OCI-LY1 (cell line): Measurements from ENCODE around the gene MRPL52.

Source experiments
- H2AFZ ChIP-seq: fragments of 200-600 bp; sonication (generic), shearing (Covaris generic); 2 replicates; pipeline ENCODE4 v1.6.0; 2014; ENCODE audit warnings: antibody characterized with exemption, mild to moderate bottlenecking, low read length
- H3F3A ChIP-seq: fragments of 200-600 bp; sonication (generic), shearing (Covaris generic); 2 replicates; pipeline ENCODE4 v1.6.0; 2014; ENCODE audit warnings: mild to moderate bottlenecking, antibody characterized with exemption, low read length, moderate library complexity; ENCODE audit not compliant: insufficient read depth
- H3K27ac ChIP-seq: fragments of 200-600 bp; sonication (generic); 2 replicates; pipeline ENCODE4 v1.5.1; 2014; ENCODE audit warnings: low read length, mixed run types, mild to moderate bottlenecking, low read depth; ENCODE audit not compliant: poor library complexity, severe bottlenecking
- H3K27me3 ChIP-seq: fragments of 200-600 bp; sonication (generic); 2 replicates; pipeline ENCODE4 v1.6.0; 2014; ENCODE audit warnings: antibody characterized with exemption, mild to moderate bottlenecking, low read length, moderate library complexity; ENCODE audit not compliant: insufficient read depth
- H3K36me3 ChIP-seq: fragments of 200-600 bp; sonication (generic); 2 replicates; pipeline ENCODE4 v1.6.1; 2014; ENCODE audit warnings: mild to moderate bottlenecking, antibody characterized with exemption, low read length, moderate library complexity, mixed read lengths; ENCODE audit not compliant: insufficient read depth
- H3K4me1 ChIP-seq: fragments of 200-600 bp; sonication (generic); 2 replicates; pipeline ENCODE4 v1.5.1; 2014; ENCODE audit warnings: mild to moderate bottlenecking, low read length, moderate library complexity; ENCODE audit not compliant: insufficient read depth, severe bottlenecking
- H3K4me2 ChIP-seq: fragments of 200-600 bp; sonication (generic), shearing (Covaris generic); 2 replicates; pipeline ENCODE4 v1.6.1; 2014; ENCODE audit warnings: low read length
- H3K4me3 ChIP-seq: fragments of 200-600 bp; sonication (generic); 2 replicates; pipeline ENCODE4 v1.5.1; 2014; ENCODE audit warnings: low read length, low read depth, mild to moderate bottlenecking, mixed read lengths; ENCODE audit not compliant: poor library complexity, severe bottlenecking
- H3K79me2 ChIP-seq: fragments of 200-600 bp; shearing (Covaris generic); 2 replicates; pipeline ENCODE4 v1.6.1; 2016; ENCODE audit warnings: mixed run types, low read length, mixed read lengths; ENCODE audit not compliant: insufficient read depth
- H3K9ac ChIP-seq: fragments of 200-600 bp; sonication (generic), shearing (Covaris generic); 2 replicates; pipeline ENCODE4 v1.6.1; 2014; ENCODE audit warnings: mild to moderate bottlenecking, low read length, mixed read lengths
- H3K9me2 ChIP-seq: fragments of 200-600 bp; sonication (generic), shearing (Covaris generic); 2 replicates; pipeline ENCODE4 v1.6.1; 2014; ENCODE audit warnings: low read depth, mild to moderate bottlenecking, low read length, mixed read lengths
- H3K9me3 ChIP-seq: fragments of 200-600 bp; shearing (Covaris generic); 2 replicates; pipeline ENCODE4 v1.6.1; 2014; ENCODE audit warnings: low read length, mixed read lengths
- H4K20me1 ChIP-seq: fragments of 200-600 bp; sonication (generic), shearing (Covaris generic); 2 replicates; pipeline ENCODE4 v1.6.0; 2016; ENCODE audit warnings: mild to moderate bottlenecking, low read length; ENCODE audit not compliant: insufficient read depth
- CTCF ChIP-seq: fragments of 200-600 bp; sonication (generic), shearing (Covaris generic); IDR thresholded peaks from 2 replicates; pipeline ENCODE4 v1.5.1; 2017; ENCODE audit warnings: mild to moderate bottlenecking, antibody characterized with exemption, low read length, moderate library complexity, mixed read lengths
- EZH2 ChIP-seq: fragments of 200-600 bp; sonication (generic), shearing (Covaris generic); IDR thresholded peaks from 2 replicates; pipeline ENCODE4 v1.8.0; 2017; ENCODE audit warnings: borderline replicate concordance, mixed run types, mild to moderate bottlenecking, antibody characterized with exemption, low read length, moderate library complexity, mixed read lengths

The MRPL52 gene

GRCh38 chr14:22875003-22875747 lies 45.5 kb downstream of the MRPL52 start:
- Histone ChIP-seq H3K9me2 (no peaks in the 10 kb centered on the region), H2AFZ (no peak overlapping the region), H3F3A (no peaks in the 10 kb centered on the region), H3K27ac (no peak overlapping the region), H4K20me1 (no peaks in the 10 kb centered on the region), H3K79me2 (no peaks in the 10 kb centered on the region), H3K4me3 (no peak overlapping the region), H3K9me3 (no peaks in the 10 kb centered on the region), H3K36me3 (peaks cover 51% of the 10 kb centered on the region), H3K4me2 (no peak overlapping the region), H3K4me1 (peaks cover 20% of the 10 kb centered on the region), H3K27me3 (no peaks in the 10 kb centered on the region), H3K9ac (no peak overlapping the region)
- TF ChIP-seq CTCF: no peak
- no peak for TF ChIP-seq EZH2

- TF ChIP-seq EZH2: no peak
- no peak for TF ChIP-seq CTCF
Measured at GRCh38 chr14:22875748-22876319, 46.1 kb downstream of the MRPL52 start.

GRCh38 chr14:22877000-22877501 lies 47.4 kb downstream of the MRPL52 start:
- Histone ChIP-seq H3K9me3 (no peaks in the 10 kb centered on the region), H3K36me3 (peaks cover 51% of the 10 kb centered on the region), H3F3A (no peaks in the 10 kb centered on the region), H3K4me2 (no peak overlapping the region), H2AFZ (no peak overlapping the region), H3K4me3 (no peak overlapping the region), H3K9me2 (no peaks in the 10 kb centered on the region), H4K20me1 (no peaks in the 10 kb centered on the region), H3K79me2 (no peaks in the 10 kb centered on the region), H3K27ac (no peak overlapping the region), H3K27me3 (no peaks in the 10 kb centered on the region), H3K9ac (no peak overlapping the region), H3K4me1 (peaks cover 8% of the 10 kb centered on the region)
- no peak for TF ChIP-seq EZH2

More at GRCh38 chr14:22875748-22876319, 46.1 kb downstream of the MRPL52 start:
- Histone ChIP-seq H3K4me1 (peaks cover 14% of the 10 kb centered on the region), H3F3A (no peaks in the 10 kb centered on the region), H3K9me3 (no peaks in the 10 kb centered on the region), H3K27me3 (no peaks in the 10 kb centered on the region), H3K27ac (no peak overlapping the region), H3K4me3 (no peak overlapping the region), H2AFZ (no peak overlapping the region), H3K9me2 (no peaks in the 10 kb centered on the region), H3K9ac (no peak overlapping the region), H3K36me3 (peaks cover 51% of the 10 kb centered on the region), H3K79me2 (no peaks in the 10 kb centered on the region), H3K4me2 (no peak overlapping the region), H4K20me1 (no peaks in the 10 kb centered on the region)
